Hematopoietic multipotent progenitor cell (in vitro differentiated cells): ENCODE data around the gene GJC2. TPM values are rescaled to one million over a fixed set of nuclear protein-coding genes. Genes with fewer than 3 reads are reported as not detected.

Source experiments
- DNase-seq, 3 donors: peaks; one replicate each; pipeline ENCODE4 v3.0.0-alpha.2; 2011 to 2015; ENCODE audit warnings: low read depth in 2 of 3, low spot score in 2 of 3
- total RNA-seq: library from RNA; depleted of rRNA; stranded (reverse); fragments of >200 nt; gene quantifications from one replicate; pipeline ENCODE4 v1.2.3, GENCODE V29; 2012

The GJC2 gene
- total RNA-seq, 1 donor = 12.7 TPM

- DNase-seq = no peak
Measured at GRCh38 chr1:228144193-228144992, 5.3 kb upstream of the GJC2 start.

GRCh38 chr1:228144993-228145343 lies 4.8 kb upstream of the GJC2 start:
- DNase-seq = no peak

GRCh38 chr1:228145463-228146416 lies 4.0 kb upstream of the GJC2 start:
- no peak for DNase-seq

- no peak for DNase-seq
Measured at GRCh38 chr1:228146417-228147150, 3.1 kb upstream of the GJC2 start.

- no peak for DNase-seq
Measured at GRCh38 chr1:228147151-228147693, 2.5 kb upstream of the GJC2 start.

GRCh38 chr1:228147768-228148167 lies 2.0 kb upstream of the GJC2 start:
- no peak for DNase-seq

GRCh38 chr1:228148196-228148861 lies 1.4 kb upstream of the GJC2 start:
- DNase-seq = no peak

- no peak for DNase-seq
Measured at GRCh38 chr1:228148935-228149405, 760 bp upstream of the GJC2 start.

- DNase-seq = no peak
Measured at GRCh38 chr1:228150120-228150460, 360 bp downstream of the GJC2 start.

GRCh38 chr1:228150461-228151179 lies 890 bp downstream of the GJC2 start:
- no peak for DNase-seq

- no peak for DNase-seq
Measured at GRCh38 chr1:228151180-228151925, 1.6 kb downstream of the GJC2 start.

GRCh38 chr1:228152097-228152917 lies 2.6 kb downstream of the GJC2 start:
- DNase-seq = no peak

GRCh38 chr1:228152918-228153258 lies 3.2 kb downstream of the GJC2 start:
- DNase-seq = no peak

GRCh38 chr1:228154021-228154669 lies 4.4 kb downstream of the GJC2 start:
- no peak for DNase-seq

- no peak for DNase-seq
Measured at GRCh38 chr1:228154670-228155571, 5.2 kb downstream of the GJC2 start.
